Stimulated activated CD4-positive, alpha-beta T cell treated with anti-CD3 and anti-CD28 coated beads, Interleukin-4, amount 100 ng/mL, for 48 hours (primary cell): ENCODE measurements around the gene TBX20.

Source experiments
- DNase-seq, 2 donors: peaks; one replicate each; pipeline ENCODE4 v3.0.0-alpha.2; 2020; ENCODE audit warnings: low read depth in 2 of 2

Gene TBX20, protein sequence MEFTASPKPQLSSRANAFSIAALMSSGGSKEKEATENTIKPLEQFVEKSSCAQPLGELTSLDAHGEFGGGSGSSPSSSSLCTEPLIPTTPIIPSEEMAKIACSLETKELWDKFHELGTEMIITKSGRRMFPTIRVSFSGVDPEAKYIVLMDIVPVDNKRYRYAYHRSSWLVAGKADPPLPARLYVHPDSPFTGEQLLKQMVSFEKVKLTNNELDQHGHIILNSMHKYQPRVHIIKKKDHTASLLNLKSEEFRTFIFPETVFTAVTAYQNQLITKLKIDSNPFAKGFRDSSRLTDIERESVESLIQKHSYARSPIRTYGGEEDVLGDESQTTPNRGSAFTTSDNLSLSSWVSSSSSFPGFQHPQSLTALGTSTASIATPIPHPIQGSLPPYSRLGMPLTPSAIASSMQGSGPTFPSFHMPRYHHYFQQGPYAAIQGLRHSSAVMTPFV

DNA sequence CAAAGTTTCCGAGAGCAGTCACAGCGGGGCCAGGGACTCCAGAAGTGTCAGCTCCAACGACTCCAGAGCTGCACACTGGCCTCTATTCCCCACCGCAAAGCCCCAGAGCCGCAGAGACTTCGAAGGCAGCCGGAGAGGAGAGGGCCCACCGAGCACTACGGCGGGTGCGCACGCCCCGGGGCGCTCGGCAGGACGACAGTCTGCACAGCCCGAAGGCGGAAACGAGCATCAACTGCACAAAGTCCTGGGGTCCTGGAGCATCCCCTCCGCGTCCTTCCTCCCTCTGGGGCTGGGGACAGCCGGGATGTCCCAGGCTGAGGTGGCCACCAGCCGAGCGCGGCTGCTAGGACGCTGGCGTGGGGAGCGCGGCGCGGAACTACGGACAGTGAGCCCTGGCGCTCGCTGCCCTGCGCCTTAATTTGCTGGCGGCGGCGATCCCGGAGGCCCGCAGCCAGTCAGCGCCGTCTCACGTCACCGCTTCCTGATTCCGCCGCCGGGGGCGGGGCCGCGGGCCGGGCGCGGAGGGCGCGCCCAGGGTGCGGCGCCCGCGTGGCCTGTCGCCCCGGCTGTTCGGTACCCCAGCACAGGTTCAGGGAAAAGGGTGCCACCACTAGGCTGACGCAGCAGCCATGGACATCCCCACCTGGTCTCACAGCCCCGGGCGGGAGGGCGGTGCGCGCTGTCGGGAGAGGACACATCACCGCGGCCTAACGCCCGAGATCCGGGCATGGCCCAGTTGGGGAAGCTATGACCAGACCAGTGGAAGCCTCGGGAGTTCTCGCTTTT is at the start of gene TBX20:
Gene TBX20, minus strand, starts transcription at position 391 of the 786 bp plus-strand sequence. CDS start 480 bp downstream, outside the sequence.
- no peak for DNase-seq

DNA sequence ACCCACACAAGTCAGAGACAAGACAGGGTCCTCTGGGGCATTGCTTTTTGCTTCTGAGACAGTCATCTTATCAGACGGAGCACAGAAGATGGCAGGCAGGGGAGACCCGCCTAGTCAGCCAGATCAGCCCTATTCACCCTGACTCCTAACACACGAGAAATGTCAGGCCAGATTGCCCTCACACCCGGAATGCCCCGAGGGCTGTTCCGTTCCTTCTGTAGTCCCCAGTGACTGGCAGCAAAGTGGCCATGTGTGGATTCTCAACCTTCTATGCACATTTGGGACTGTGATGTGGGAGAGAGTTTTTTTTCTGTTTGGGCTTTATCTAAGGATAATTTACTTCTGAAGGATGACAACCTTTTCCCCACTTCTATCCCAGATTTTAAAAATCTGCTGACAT is 35.5 kb upstream of the TBX20 start:
- DNase-seq: no peak

DNA sequence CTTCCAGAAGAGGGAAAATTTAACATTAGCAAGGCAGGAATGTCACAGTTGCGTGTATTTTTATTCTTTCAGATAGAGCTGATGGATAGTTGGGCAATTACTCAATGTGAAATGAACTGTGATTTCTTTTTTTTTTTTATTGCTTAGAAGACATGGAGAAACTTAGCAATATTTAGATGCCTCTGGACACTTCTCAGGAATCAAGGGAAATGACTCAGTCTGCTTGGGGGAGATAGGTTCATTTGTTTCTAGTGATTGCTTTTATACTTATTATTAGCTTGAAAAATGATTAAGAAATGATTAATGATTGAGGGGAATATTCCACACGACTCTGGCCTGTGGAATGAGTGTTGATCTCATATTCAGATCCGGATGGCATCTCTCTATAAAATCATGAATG is 33.1 kb upstream of the TBX20 start:
- DNase-seq: no peak

DNA sequence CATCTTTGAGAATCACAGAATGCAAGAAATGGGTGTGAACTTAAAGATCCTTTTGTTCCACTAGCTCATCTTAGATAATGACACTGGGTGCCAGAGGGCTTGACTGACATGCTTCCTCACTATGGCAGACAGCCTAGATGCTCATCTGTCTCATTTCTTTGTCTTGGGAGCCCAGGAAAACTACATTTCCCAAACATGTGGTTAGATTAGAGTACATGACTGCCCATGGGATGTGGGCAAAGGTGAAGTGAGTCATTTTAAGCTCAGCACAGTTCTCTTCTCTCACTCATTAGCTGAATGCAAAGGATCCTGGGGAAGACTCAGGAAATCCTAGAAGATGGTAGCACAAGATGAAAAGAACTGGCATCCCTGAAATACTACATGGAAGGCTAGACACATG is 32.5 kb upstream of the TBX20 start:
- DNase-seq: no peak

DNA sequence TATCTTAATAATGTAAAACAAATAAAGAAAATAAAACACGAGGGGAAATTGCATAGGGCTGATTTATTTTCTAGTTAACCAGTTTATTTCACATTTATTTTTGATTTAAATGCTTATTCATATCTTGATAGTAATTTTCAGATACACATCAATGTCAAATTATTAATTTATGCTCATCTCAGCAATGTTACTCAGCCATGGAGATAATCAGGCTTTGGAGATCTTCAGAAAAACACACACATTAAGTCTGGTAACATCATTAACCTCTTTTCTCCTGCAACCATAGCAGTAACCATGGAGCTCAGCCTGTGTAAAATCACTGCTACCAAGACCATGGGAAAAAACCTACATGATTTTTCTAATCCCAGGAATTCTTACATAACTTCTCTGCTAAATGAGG is 31.9 kb upstream of the TBX20 start:
- no peak for DNase-seq

DNA sequence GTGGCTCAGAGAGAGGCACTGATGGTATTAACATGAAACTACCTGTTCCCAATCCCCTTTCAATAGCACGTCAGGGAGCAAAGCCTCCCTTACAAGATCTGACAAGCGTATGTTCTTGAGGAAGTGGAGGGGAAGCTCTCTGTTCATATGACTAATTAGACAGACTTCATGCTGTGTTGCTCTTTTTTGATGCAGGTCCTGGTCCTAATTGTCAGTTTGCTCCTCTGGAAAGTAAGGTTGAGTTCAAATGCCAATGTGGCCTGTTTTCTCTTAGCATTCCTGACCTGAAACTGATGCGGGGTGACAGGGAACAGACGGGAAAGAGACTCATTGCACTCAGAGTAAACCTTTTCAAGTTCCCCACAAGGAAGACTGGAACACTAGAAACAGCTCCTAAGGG is 27.0 kb upstream of the TBX20 start:
- DNase-seq: no peak

DNA sequence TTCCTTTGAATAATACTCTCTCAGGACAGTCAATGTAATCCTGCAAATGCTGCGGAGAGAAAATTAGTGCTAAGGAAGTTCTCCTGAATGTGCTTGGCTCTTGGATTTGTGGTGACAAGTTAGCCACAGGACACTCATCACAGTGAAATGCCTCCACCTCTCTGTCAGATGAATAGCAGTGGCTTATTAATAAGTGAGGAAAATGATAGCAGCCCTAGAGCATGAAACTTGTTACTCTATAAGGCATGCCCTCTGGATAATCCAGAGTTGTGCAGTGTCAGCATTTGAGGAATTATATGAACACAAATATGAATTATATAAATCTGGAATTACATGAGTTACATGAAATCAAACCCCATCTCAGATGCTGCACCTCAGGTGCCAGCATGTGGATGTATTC is 23.5 kb upstream of the TBX20 start:
- DNase-seq: no peak

DNA sequence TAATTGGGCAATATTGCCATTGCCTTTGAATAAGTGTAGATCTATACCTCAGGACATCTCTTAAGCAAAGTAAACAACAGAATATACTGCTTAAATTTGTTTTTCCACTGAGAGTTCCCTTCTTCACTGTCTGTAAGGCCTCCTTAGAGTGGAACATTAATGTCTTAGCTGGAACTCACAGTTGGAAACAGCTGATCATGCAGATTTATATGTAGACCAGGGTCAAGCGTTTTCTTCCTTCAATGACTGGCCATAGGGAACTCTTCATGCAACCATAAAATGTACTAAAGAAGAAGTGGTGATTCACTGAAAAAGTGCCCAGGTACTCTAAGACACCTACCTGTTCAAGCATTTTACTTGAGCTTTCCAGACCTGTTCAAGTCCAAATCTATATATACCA is 18.3 kb upstream of the TBX20 start:
- no peak for DNase-seq

DNA sequence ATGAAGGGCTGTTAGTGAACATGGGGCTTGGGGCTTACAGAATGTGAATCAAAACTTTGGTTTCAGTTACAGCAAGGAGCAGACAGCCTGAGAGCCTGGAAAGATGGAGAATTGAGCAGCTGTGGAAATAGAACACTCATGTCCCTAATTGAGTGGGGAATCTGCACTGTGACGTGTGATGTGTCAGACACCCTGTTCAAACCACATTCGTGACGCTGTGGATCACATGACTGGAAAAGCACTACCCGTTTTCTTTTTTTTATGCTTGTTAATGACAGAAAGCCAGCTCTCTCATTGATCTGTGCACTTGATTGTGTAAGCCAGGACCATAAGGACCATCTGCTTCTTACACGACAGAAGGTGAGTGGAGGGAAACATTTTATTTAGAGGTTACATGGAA is 15.1 kb upstream of the TBX20 start:
- no peak for DNase-seq

DNA sequence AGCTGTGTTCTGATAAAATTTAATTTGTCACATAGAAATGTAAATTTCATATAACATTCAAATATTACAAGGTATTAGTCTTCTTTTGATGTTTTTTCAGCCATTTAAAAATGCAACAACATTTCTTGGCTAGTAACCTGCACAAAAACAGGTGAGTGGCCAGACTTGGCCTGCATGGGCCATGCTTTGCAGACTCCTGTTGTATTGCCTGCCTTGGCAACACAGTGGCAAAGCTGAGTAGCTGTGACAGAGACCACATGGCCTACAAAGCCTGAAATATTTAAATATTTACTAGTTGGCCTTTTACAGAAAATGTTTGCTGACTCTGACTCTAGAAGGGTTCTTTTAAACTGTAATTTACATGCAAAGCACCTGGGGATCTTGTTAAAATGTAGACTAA is 13.5 kb upstream of the TBX20 start:
- DNase-seq: no peak

DNA sequence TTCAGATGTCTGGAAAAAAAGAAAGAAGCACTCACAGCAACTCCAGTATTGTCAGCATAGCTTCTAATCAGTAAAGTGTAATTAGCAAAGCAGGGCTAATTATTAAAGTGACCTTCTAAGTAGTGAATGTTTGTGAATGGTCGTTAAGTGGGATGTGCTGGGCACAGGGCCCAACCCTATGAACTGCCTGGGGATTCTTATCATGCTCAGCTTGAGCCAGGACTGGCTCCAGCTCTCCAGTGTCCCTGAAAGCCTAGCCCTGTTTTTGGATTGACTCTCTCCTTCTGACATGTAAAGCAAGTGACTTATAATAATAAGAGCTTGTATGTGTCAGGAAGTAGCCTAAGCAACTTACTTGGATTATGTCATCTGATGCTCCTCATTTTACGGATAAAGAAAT is 9.5 kb upstream of the TBX20 start:
- DNase-seq: no peak

DNA sequence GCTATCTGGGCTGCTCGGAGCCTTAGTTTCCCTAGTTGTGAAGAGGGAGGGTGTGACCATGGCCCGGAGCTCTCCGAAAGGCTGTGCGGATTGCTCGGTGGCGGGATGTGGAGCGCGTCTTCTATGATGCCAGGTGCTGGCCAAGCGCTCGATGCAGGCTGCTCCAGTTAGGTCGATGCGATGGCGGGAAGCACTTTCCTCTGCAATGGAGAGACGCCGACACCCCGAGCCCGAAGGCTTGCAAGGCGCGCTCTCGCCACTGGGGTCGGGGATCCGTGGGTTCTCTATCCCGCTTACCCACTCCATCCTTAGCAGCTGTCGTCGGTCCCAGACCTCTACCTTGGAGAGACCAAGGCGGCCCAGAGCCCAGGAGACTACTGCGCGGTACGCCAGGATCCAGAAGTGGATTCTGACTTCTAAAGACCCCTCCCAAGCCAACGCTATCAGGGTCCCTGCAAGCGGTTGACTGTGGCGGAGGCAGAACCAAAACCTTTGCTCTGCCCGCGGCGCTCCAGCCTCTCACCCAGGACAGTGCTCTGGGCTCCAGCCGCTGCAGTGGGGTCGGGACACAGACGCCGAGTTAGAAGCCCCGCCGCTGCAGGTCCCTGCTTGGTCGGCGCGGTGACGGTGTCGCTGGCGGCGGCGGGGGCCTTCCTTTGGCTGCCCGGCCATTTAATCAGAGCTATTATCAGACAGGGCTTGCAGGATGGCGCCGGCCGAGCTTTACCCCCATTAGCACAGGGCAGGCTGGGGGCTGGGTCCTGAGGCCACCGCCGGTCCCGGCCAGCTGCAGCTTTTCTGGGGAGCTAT is 7.8 kb upstream of the TBX20 start:
- DNase-seq: no peak

DNA sequence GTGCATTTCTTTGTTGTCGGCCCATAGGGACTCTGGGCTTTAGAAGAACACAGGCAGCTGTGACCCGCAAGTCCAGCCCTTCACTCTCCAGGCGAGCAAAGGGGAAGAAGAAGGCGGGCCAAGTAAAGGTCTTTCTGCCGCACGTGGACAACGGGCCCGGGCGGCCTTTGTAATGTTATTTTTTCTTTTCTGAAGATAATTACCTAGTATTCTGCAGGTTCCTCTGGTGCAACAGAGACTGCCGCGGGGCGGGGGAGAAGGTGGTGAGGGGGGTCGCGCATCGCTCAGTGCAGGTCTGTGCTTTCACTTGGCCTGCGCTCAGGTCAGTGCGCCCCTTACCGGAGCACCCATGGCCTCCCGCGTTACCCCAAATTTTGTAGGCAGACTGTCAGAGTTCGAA is 7.1 kb upstream of the TBX20 start:
- no peak for DNase-seq

DNA sequence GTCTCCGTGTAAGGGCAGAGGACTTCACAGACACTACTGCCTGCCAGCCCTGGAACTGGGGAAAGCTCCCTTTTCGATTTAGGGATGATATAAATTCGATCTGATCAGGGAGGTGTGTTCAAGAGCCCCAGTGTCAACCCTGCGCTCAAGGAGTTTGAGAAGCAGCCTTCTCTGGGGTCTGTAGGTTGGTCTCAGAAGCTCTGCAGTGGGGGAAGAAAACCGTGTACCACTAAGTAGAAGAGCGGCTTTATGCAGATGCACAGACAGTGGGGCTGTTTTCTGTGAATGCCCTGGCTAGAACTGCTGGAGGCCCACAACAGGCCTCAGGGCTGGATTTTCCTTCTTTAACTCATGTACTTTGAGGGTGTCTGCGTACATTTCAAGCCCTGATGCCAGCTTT is 6.3 kb upstream of the TBX20 start:
- no peak for DNase-seq

DNA sequence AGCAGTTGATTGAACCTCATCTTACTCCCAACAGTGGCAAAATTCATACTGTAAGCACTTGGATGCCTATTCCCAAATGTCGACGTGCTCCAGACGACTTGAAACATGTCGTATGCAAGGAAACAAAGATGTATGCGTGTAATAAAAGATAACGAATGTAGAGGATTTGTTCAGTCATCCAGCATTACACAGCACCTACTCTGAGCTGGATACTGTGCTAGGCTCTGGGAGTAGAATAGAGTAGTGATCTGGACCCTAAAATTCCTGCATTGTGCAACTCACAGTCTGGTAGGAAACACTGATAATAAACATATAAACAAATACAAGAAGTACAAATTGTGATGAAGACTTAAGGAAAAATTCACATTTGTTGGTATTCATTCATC is 5.6 kb upstream of the TBX20 start:
- DNase-seq: no peak

DNA sequence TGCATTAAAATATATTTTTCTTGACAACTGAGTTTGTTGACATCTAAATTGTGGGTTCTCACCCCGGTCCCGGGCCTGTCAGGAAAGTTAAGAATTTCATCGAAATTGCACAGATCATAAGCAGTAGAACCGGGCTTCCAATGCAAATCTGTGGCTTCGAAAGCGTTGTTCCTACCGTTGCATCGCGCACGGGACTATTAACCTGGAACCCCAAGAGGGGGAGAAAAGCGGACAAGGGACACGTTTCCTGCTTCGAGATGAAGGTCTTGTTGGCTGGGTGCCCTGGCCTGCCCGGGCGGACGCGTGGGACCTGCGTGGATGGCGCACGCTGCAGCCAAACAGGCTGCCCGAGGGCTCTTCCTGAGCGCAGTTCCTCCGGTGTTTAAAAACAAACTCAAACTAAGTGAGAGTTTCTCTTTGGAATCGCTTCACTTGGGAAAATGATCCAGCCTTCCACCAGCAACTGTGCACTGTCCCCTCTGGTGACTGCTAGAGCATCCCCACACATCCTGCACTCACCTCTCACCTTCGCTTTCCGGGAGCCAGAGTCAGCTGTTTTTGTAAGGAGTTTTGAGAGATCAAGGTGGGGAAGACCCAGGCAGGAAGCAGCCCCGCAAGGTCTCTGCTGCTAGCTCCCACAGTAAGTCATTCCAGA is 5.1 kb upstream of the TBX20 start:
- DNase-seq: no peak

DNA sequence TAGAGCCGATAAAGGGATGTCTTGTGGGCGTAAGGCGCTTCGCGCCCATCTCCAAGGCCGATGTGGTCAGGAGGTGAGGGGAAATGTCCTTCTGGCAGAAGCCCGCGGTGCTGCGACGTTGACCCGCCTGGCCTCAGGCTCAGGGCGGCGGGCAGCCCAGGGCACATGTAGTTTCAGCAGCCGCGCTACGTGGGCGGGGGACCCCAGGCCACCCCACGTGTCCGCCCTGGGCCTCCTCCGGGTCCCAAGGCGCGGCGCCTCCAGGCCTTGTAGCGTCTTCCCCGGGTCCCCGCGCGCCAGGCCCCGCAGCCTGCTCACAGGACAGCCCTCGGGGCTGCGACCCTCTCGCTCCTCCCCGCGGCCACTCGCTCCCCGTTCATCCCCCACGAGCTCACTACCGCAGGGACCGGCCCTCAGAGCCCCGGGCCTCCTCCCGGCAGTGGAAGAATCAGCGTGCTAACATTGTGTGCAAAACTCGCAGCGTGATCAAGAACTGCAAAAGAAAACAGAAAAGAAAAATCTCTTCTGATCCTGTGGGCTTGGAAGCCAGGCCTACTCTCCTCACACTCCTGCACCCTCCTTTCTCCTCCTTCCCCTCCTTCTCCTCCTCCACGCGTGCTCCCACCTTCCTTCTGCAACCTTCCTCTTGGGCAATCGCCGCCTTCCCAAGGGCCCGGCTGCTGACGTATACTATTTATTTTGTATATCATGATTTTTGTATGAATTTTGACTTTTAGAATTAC is 4.4 kb upstream of the TBX20 start:
- no peak for DNase-seq

DNA sequence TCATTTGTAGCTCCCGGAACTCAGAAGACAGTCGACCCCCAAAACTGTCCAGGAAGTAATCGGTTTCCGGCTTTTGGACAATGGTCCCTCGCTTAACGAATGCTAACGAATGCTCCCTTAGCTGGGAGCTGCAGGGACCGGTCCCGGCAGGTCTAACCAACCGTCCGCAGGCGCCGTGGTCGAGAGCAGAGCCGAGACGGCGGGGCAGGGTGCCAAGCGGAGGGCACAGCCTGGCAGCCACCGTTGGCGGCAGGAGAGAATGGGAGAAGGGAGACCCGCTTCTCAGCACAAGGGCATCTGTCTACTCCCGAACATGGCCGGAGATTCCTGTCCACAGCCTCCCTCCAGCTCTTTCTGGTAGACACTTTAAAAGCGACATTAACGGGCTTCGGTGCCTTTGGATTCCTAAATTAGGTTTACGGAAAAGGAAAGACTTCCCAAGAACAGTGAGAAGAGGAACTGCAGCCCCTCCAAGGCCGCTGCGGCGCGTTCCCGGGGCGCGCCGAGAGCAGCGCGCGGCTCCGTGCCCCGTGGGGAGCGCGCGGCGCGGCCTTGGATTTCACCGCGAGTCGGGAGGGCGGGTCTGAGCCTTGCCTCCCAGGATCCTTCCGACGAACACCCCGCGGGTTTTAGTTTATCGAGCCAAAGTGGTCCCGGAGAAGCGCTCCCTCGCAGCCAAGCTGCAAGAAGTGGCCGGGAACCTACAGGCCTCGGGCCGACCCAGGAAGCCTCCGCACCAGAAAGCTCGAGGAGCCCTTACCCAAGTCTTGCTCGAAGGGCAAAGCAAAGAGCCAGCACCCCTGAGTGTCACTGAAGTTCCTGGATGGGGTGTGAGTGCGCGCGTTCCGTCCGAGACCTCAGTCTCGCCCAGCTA is 3.6 kb upstream of the TBX20 start:
- no peak for DNase-seq

DNA sequence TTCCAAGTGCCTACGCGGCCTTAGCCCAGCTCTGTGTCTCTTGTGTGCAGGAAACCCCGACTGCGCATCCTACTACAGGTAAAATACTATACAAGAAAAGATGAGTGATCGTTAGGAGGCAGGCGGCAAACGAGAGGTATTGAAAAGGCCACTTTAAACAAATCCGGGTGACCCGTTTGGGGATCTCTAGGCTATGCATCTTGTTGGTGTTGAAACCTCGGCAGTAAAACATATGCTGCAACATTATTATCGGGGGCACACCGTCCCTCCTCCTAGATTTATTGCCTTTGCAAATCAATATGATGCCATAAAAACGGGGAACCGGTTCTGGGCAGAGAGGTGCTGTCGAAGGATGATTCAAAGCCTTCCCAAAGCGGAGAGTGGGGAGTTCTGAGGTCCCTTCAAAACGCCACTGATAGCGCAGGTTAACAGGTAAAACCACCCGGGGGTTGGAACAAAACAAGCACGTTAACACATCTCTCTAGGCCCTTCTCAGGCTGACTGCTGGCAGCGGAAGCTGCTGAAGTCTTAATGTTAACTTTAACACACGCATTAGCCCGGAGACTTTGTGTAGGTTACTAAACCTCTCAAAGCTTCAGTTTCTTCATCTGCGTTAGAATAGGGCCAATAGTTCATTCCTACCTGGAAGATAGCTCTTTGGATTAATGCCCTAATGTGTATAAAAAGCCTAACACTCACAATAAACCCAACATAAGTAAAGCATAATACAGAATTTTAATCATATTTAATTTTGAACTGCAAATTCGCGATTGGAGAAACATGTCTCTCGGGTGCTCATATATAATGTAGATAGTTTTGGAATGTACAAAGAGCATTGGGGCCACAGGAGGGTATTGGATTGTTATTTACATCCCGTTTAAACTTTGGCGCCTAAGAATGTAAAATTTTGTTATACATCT is 2.6 kb upstream of the TBX20 start:
- no peak for DNase-seq
